ENCODE measurements around the gene DPP6. TPM values are rescaled to one million over a fixed set of nuclear protein-coding genes. Genes with fewer than 3 reads are reported as not detected.
"Not testable (repeated sequence)": the region's sequence is repeated elsewhere in the genome, so short reads cannot be mapped to it uniquely, and the experiment has no call there.

Gene DPP6
- total RNA-seq, 1 donor from 2014 or later = not detected

- DNase-seq (ENCODE audit: low read depth in 2 of 2) = not testable (repeated sequence)
Observed at GRCh38 chr7:154148791-154149516, 96.8 kb downstream of the DPP6 start.

- not testable (repeated sequence) for DNase-seq (ENCODE audit: low read depth in 2 of 2)
Observed at GRCh38 chr7:154150656-154151055, 98.5 kb downstream of the DPP6 start.

GRCh38 chr7:154151306-154151705 is 99.1 kb downstream of the DPP6 start:
- DNase-seq (ENCODE audit: low read depth in 2 of 2) = not testable (repeated sequence)

- not testable (repeated sequence) for DNase-seq (ENCODE audit: low read depth in 2 of 2)
Observed at GRCh38 chr7:154155928-154156327, 103.7 kb downstream of the DPP6 start.

- not testable (repeated sequence) for DNase-seq (ENCODE audit: low read depth in 2 of 2)
Observed at GRCh38 chr7:154162921-154163320, 110.7 kb downstream of the DPP6 start.

- not testable (repeated sequence) for DNase-seq (ENCODE audit: low read depth in 2 of 2)
Observed at GRCh38 chr7:154163642-154164041, 111.4 kb downstream of the DPP6 start.

- no peak for DNase-seq (ENCODE audit: low read depth in 2 of 2)
Observed at GRCh38 chr7:154167051-154167450, 114.9 kb downstream of the DPP6 start.

GRCh38 chr7:154167807-154168206 is 115.6 kb downstream of the DPP6 start:
- no peak for DNase-seq (ENCODE audit: low read depth in 2 of 2)

GRCh38 chr7:154171422-154171821 is 119.2 kb downstream of the DPP6 start:
- no peak for DNase-seq (ENCODE audit: low read depth in 2 of 2)

- no peak for DNase-seq (ENCODE audit: low read depth in 2 of 2)
Observed at GRCh38 chr7:154172236-154172635, 120.0 kb downstream of the DPP6 start.

- no peak for DNase-seq (ENCODE audit: low read depth in 2 of 2)
Observed at GRCh38 chr7:154177584-154177983, 125.4 kb downstream of the DPP6 start.

GRCh38 chr7:154178895-154179294 is 126.7 kb downstream of the DPP6 start:
- no peak for DNase-seq (ENCODE audit: low read depth in 2 of 2)

- DNase-seq (ENCODE audit: low read depth in 2 of 2) = no peak
Observed at GRCh38 chr7:154183482-154183881, 131.3 kb downstream of the DPP6 start.

GRCh38 chr7:154183946-154184345 is 131.7 kb downstream of the DPP6 start:
- no peak for DNase-seq (ENCODE audit: low read depth in 2 of 2)

- DNase-seq (ENCODE audit: low read depth in 2 of 2) = no peak
Observed at GRCh38 chr7:154186811-154187210, 134.6 kb downstream of the DPP6 start.

- DNase-seq (ENCODE audit: low read depth in 2 of 2) = no peak
Observed at GRCh38 chr7:154188330-154188729, 136.1 kb downstream of the DPP6 start.

GRCh38 chr7:154195266-154195665 is 143.1 kb downstream of the DPP6 start:
- DNase-seq (ENCODE audit: low read depth in 2 of 2) = no peak

- no peak for DNase-seq (ENCODE audit: low read depth in 2 of 2)
Observed at GRCh38 chr7:154198481-154198880, 146.3 kb downstream of the DPP6 start.

- DNase-seq (ENCODE audit: low read depth in 2 of 2) = no peak
Observed at GRCh38 chr7:154200241-154200640, 148.0 kb downstream of the DPP6 start.

GRCh38 chr7:154202002-154202401 is 149.8 kb downstream of the DPP6 start:
- DNase-seq (ENCODE audit: low read depth in 2 of 2) = no peak

GRCh38 chr7:154204046-154204445 is 151.8 kb downstream of the DPP6 start:
- no peak for DNase-seq (ENCODE audit: low read depth in 2 of 2)

GRCh38 chr7:154212861-154213260 is 160.7 kb downstream of the DPP6 start:
- DNase-seq (ENCODE audit: low read depth in 2 of 2) = no peak

GRCh38 chr7:154217688-154218340 is 165.6 kb downstream of the DPP6 start:
- DNase-seq (ENCODE audit: low read depth in 2 of 2) = no peak

Measured in lung microvascular endothelial cell (primary cell).